ENCODE results near the gene ADGRV1. TPM values are rescaled to one million over a fixed set of nuclear protein-coding genes. Genes with fewer than 3 reads are reported as not detected.

The ADGRV1 gene
- polyA plus RNA-seq, 4 donors: 2.6 to 2.9 (median 2.7) TPM; not detected in 1

GRCh38 chr5:91183743-91184142, 625.1 kb downstream of the ADGRV1 start:
- no peak for FAIRE-seq
- Histone ChIP-seq H3K27me3 (ENCODE audit: control insufficient read depth in 3 of 3, insufficient read depth in 3 of 3, low read length in 3 of 3) (no peaks in the 10 kb centered on the region), H3K9me3 (ENCODE audit: control insufficient read depth in 2 of 2, insufficient read depth in 1 of 2, low read depth in 1 of 2, low read length in 1 of 2) (no peaks in the 10 kb centered on the region), H3K27ac (ENCODE audit: low read depth in 1 of 3, low read length in 2 of 3) (no peak overlapping the region), H3K36me3 (ENCODE audit: control insufficient read depth in 3 of 3, insufficient read depth in 2 of 3, low read depth in 1 of 3, low read length in 3 of 3) (no peaks in the 10 kb centered on the region), H3K4me3 (ENCODE audit: low read depth in 1 of 3, low read length in 3 of 3) (no peak overlapping the region), H3K4me1 (ENCODE audit: control insufficient read depth in 3 of 3, insufficient read depth in 2 of 3, low read depth in 1 of 3, low read length in 2 of 3) (peaks cover 0 to 6% (median 0%) of the 10 kb centered on the region in 3 donors)
- no peak for DNase-seq
- 48 to 59% (median 59%) methylated on average over 4 of the region's 4 CpGs for WGBS, 3 donors

- H3K9me3 ChIP-seq (ENCODE audit: control insufficient read depth in 2 of 2, insufficient read depth in 1 of 2, low read depth in 1 of 2, low read length in 1 of 2): no peaks in the 10 kb centered on the region
- FAIRE-seq: no peak
- WGBS, 3 donors: 90 to 92% (median 91%) methylated on average over 5 of the region's 5 CpGs
Measured at GRCh38 chr5:91186101-91186500, 627.5 kb downstream of the ADGRV1 start.

GRCh38 chr5:91187032-91187431, 628.4 kb downstream of the ADGRV1 start:
- no peaks in the 10 kb centered on the region for H3K27me3 ChIP-seq (ENCODE audit: control insufficient read depth in 3 of 3, insufficient read depth in 3 of 3, low read length in 3 of 3)
- no peak overlapping the region for H3K4me3 ChIP-seq (ENCODE audit: low read depth in 1 of 3, low read length in 3 of 3)
- H3K36me3 ChIP-seq (ENCODE audit: control insufficient read depth in 3 of 3, insufficient read depth in 2 of 3, low read depth in 1 of 3, low read length in 3 of 3): no peaks in the 10 kb centered on the region
- H3K9me3 ChIP-seq (ENCODE audit: control insufficient read depth in 2 of 2, insufficient read depth in 1 of 2, low read depth in 1 of 2, low read length in 1 of 2): no peaks in the 10 kb centered on the region
- FAIRE-seq: no peak
- H3K4me1 ChIP-seq (ENCODE audit: control insufficient read depth in 3 of 3, insufficient read depth in 2 of 3, low read depth in 1 of 3, low read length in 2 of 3): peaks cover 0 to 14% (median 0%) of the 10 kb centered on the region in 3 donors
- no peak for DNase-seq
- no peak overlapping the region for H3K27ac ChIP-seq (ENCODE audit: low read depth in 1 of 3, low read length in 2 of 3)
- 94 to 97% (median 96%) methylated on average over 3 of the region's 3 CpGs for WGBS, 3 donors

More at GRCh38 chr5:91186101-91186500, 627.5 kb downstream of the ADGRV1 start:
- no peaks in the 10 kb centered on the region for H3K36me3 ChIP-seq (ENCODE audit: control insufficient read depth in 3 of 3, insufficient read depth in 2 of 3, low read depth in 1 of 3, low read length in 3 of 3)
- H3K27ac ChIP-seq (ENCODE audit: low read depth in 1 of 3, low read length in 2 of 3): no peak overlapping the region
- no peaks in the 10 kb centered on the region for H3K27me3 ChIP-seq (ENCODE audit: control insufficient read depth in 3 of 3, insufficient read depth in 3 of 3, low read length in 3 of 3)
- no peak overlapping the region for H3K4me3 ChIP-seq (ENCODE audit: low read depth in 1 of 3, low read length in 3 of 3)
- peaks cover 0 to 14% (median 0%) of the 10 kb centered on the region in 3 donors for H3K4me1 ChIP-seq (ENCODE audit: control insufficient read depth in 3 of 3, insufficient read depth in 2 of 3, low read depth in 1 of 3, low read length in 2 of 3)
- no peak for DNase-seq

- H3K27ac ChIP-seq (ENCODE audit: low read depth in 1 of 3, low read length in 2 of 3): no peak overlapping the region
- peaks cover 0 to 9% (median 0%) of the 10 kb centered on the region in 3 donors for H3K4me1 ChIP-seq (ENCODE audit: control insufficient read depth in 3 of 3, insufficient read depth in 2 of 3, low read depth in 1 of 3, low read length in 2 of 3)
- DNase-seq (no peak), FAIRE-seq (no peak)
- H3K9me3 ChIP-seq (ENCODE audit: control insufficient read depth in 2 of 2, insufficient read depth in 1 of 2, low read depth in 1 of 2, low read length in 1 of 2): no peaks in the 10 kb centered on the region
- no peaks in the 10 kb centered on the region for H3K36me3 ChIP-seq (ENCODE audit: control insufficient read depth in 3 of 3, insufficient read depth in 2 of 3, low read depth in 1 of 3, low read length in 3 of 3)
- WGBS, 3 donors: 90 to 100% (median 100%) methylated on average over 1 of the region's 1 CpG
- H3K27me3 ChIP-seq (ENCODE audit: control insufficient read depth in 3 of 3, insufficient read depth in 3 of 3, low read length in 3 of 3): no peaks in the 10 kb centered on the region
- H3K4me3 ChIP-seq (ENCODE audit: low read depth in 1 of 3, low read length in 3 of 3): no peak overlapping the region
Measured at GRCh38 chr5:91188755-91189154, 630.2 kb downstream of the ADGRV1 start.

- Histone ChIP-seq H3K9me3 (ENCODE audit: control insufficient read depth in 2 of 2, insufficient read depth in 1 of 2, low read depth in 1 of 2, low read length in 1 of 2) (no peaks in the 10 kb centered on the region), H3K27ac (ENCODE audit: low read depth in 1 of 3, low read length in 2 of 3) (peak overlapping the region in 2 of 3 donors; percentile 29 to 92), H3K36me3 (ENCODE audit: control insufficient read depth in 3 of 3, insufficient read depth in 2 of 3, low read depth in 1 of 3, low read length in 3 of 3) (no peaks in the 10 kb centered on the region), H3K4me3 (ENCODE audit: low read depth in 1 of 3, low read length in 3 of 3) (no peak overlapping the region), H3K4me1 (ENCODE audit: control insufficient read depth in 3 of 3, insufficient read depth in 2 of 3, low read depth in 1 of 3, low read length in 2 of 3) (peaks cover 0 to 16% (median 0%) of the 10 kb centered on the region in 3 donors), H3K27me3 (ENCODE audit: control insufficient read depth in 3 of 3, insufficient read depth in 3 of 3, low read length in 3 of 3) (no peaks in the 10 kb centered on the region)
- WGBS, 3 donors: 43 to 66% (median 65%) methylated on average over 8 of the region's 8 CpGs
- DNase-seq: peak; percentile 13 to 50
- no peak for FAIRE-seq
Measured at GRCh38 chr5:91189480-91190313, 631.1 kb downstream of the ADGRV1 start.

- FAIRE-seq (no peak), DNase-seq (no peak)
- Histone ChIP-seq H3K9me3 (ENCODE audit: control insufficient read depth in 2 of 2, insufficient read depth in 1 of 2, low read depth in 1 of 2, low read length in 1 of 2) (no peaks in the 10 kb centered on the region), H3K4me1 (ENCODE audit: control insufficient read depth in 3 of 3, insufficient read depth in 2 of 3, low read depth in 1 of 3, low read length in 2 of 3) (peaks cover 0 to 17% (median 0%) of the 10 kb centered on the region in 3 donors), H3K27ac (ENCODE audit: low read depth in 1 of 3, low read length in 2 of 3) (peak overlapping the region in 2 of 3 donors; percentile 29 to 92), H3K27me3 (ENCODE audit: control insufficient read depth in 3 of 3, insufficient read depth in 3 of 3, low read length in 3 of 3) (no peaks in the 10 kb centered on the region), H3K36me3 (ENCODE audit: control insufficient read depth in 3 of 3, insufficient read depth in 2 of 3, low read depth in 1 of 3, low read length in 3 of 3) (no peaks in the 10 kb centered on the region), H3K4me3 (ENCODE audit: low read depth in 1 of 3, low read length in 3 of 3) (no peak overlapping the region)
- 60 to 77% (median 60%) methylated on average over 3 of the region's 3 CpGs for WGBS, 3 donors
Measured at GRCh38 chr5:91190314-91190690, 631.7 kb downstream of the ADGRV1 start.

- H3K9me3 ChIP-seq (ENCODE audit: control insufficient read depth in 2 of 2, insufficient read depth in 1 of 2, low read depth in 1 of 2, low read length in 1 of 2): no peaks in the 10 kb centered on the region
- no peaks in the 10 kb centered on the region for H3K36me3 ChIP-seq (ENCODE audit: control insufficient read depth in 3 of 3, insufficient read depth in 2 of 3, low read depth in 1 of 3, low read length in 3 of 3)
- no peaks in the 10 kb centered on the region for H3K27me3 ChIP-seq (ENCODE audit: control insufficient read depth in 3 of 3, insufficient read depth in 3 of 3, low read length in 3 of 3)
- DNase-seq (peak; percentile 63 to 85), FAIRE-seq (no peak)
- H3K27ac ChIP-seq (ENCODE audit: low read depth in 1 of 3, low read length in 2 of 3): peak overlapping the region in 1 of 3 donors; percentile 31
- WGBS, 3 donors: 12 to 63% (median 42%) methylated on average over 8 of the region's 8 CpGs
- H3K4me1 ChIP-seq (ENCODE audit: control insufficient read depth in 3 of 3, insufficient read depth in 2 of 3, low read depth in 1 of 3, low read length in 2 of 3): peaks cover 0 to 23% (median 0%) of the 10 kb centered on the region in 3 donors
- H3K4me3 ChIP-seq (ENCODE audit: low read depth in 1 of 3, low read length in 3 of 3): no peak overlapping the region
Measured at GRCh38 chr5:91194824-91195381, 636.3 kb downstream of the ADGRV1 start.

GRCh38 chr5:91200692-91201091, 642.1 kb downstream of the ADGRV1 start:
- FAIRE-seq: no peak
- no peaks in the 10 kb centered on the region for H3K36me3 ChIP-seq (ENCODE audit: control insufficient read depth in 3 of 3, insufficient read depth in 2 of 3, low read depth in 1 of 3, low read length in 3 of 3)
- no peak overlapping the region for H3K27ac ChIP-seq (ENCODE audit: low read depth in 1 of 3, low read length in 2 of 3)
- no peaks in the 10 kb centered on the region for H3K9me3 ChIP-seq (ENCODE audit: control insufficient read depth in 2 of 2, insufficient read depth in 1 of 2, low read depth in 1 of 2, low read length in 1 of 2)
- H3K27me3 ChIP-seq (ENCODE audit: control insufficient read depth in 3 of 3, insufficient read depth in 3 of 3, low read length in 3 of 3): no peaks in the 10 kb centered on the region
- no peak for DNase-seq
- H3K4me1 ChIP-seq (ENCODE audit: control insufficient read depth in 3 of 3, insufficient read depth in 2 of 3, low read depth in 1 of 3, low read length in 2 of 3): peaks cover 0 to 2% (median 0%) of the 10 kb centered on the region in 3 donors
- 93 to 97% (median 94%) methylated on average over 2 of the region's 2 CpGs for WGBS, 3 donors
- H3K4me3 ChIP-seq (ENCODE audit: low read depth in 1 of 3, low read length in 3 of 3): no peak overlapping the region
